IMR-90 (cell line): ENCODE data around the gene SOD2. TPM values are rescaled to one million over a fixed set of nuclear protein-coding genes. Genes with fewer than 3 reads are reported as not detected.

Experiments
- ATAC-seq: fragments of 200-7000 bp; cut with Tn5 transposase; 2 replicates; pipeline ENCODE4 v1.9.1; 2020; ENCODE audit warnings: low read depth, mild to moderate bottlenecking, moderate library complexity
- BruUV-seq: library from RNA; stranded (reverse); fragments of 400-500 nt; replicated peaks from 2 replicates; lab custom pipeline; 2021; lab: Mats Ljungman, UMichigan
- CTCF ChIA-PET: fragments of 300-600 bp; formaldehyde crosslinking; extraction: SDS; loops from one replicate; lab custom pipeline; 2021; ENCODE audit warnings: antibody characterized with exemption; lab: Yijun Ruan, JAX
- POLR2A ChIA-PET: fragments of 300-600 bp; sonication (Branson Sonifier 250); formaldehyde crosslinking; loops from one replicate; lab custom pipeline; 2022; ENCODE audit warnings: antibody characterized with exemption; ENCODE audit not compliant: unreplicated experiment; lab: Charles Lee
- DNase-seq: peaks from one replicate; pipeline ENCODE4 v3.0.0; 2013
- H2AFZ ChIP-seq: replicated peaks from 2 replicates; pipeline ENCODE3; 2013; ENCODE audit warnings: low read length, mild to moderate bottlenecking; ENCODE audit not compliant: poor library complexity
- H2AK5ac ChIP-seq: 2 replicates; pipeline ENCODE4 v1.6.1; 2013; ENCODE audit warnings: low read depth, low read length, inconsistent platforms
- H2AK9ac ChIP-seq: replicated peaks from 2 replicates; pipeline ENCODE3; 2013; ENCODE audit warnings: mild to moderate bottlenecking, low read depth, low read length, moderate library complexity; ENCODE audit not compliant: poor library complexity
- H2BK120ac ChIP-seq: 2 replicates; pipeline ENCODE4 v1.6.1; 2013; ENCODE audit warnings: low read depth, low read length, inconsistent platforms
- H2BK15ac ChIP-seq: 3 replicates; pipeline ENCODE4 v1.6.1; 2013; ENCODE audit warnings: low read depth, low read length, inconsistent platforms
- H2BK20ac ChIP-seq: 2 replicates; pipeline ENCODE4 v1.6.1; 2013; ENCODE audit warnings: low read depth, mild to moderate bottlenecking, inconsistent platforms, low read length, moderate library complexity
- H2BK5ac ChIP-seq: 2 replicates; pipeline ENCODE4 v1.6.1; 2013; ENCODE audit warnings: mild to moderate bottlenecking, low read depth, low read length, inconsistent platforms; ENCODE audit not compliant: poor library complexity, severe bottlenecking
- H3K14ac ChIP-seq: replicated peaks from 2 replicates; pipeline ENCODE4 v1.6.1; 2013; ENCODE audit warnings: low read depth, low read length, inconsistent platforms
- H3K18ac ChIP-seq: 2 replicates; pipeline ENCODE4 v1.6.1; 2013; ENCODE audit warnings: low read depth, low read length, control low read depth
- H3K23ac ChIP-seq: 2 replicates; pipeline ENCODE4 v1.6.1; 2013; ENCODE audit warnings: low read depth, low read length, inconsistent platforms
- H3K27ac ChIP-seq: 2 replicates; pipeline ENCODE4 v1.5.1; 2013; ENCODE audit warnings: mild to moderate bottlenecking, control low read depth, low read length; ENCODE audit not compliant: insufficient read depth
- H3K27me3 ChIP-seq: 2 replicates; pipeline ENCODE4 v1.6.1; 2013; ENCODE audit warnings: low read length; ENCODE audit not compliant: control insufficient read depth, insufficient read depth
- H3K36me3 ChIP-seq: 2 replicates; pipeline ENCODE4 v1.6.1; 2013; ENCODE audit warnings: low read length, mixed read lengths; ENCODE audit not compliant: control insufficient read depth, insufficient read depth
- H3K4ac ChIP-seq: 2 replicates; pipeline ENCODE4 v1.6.1; 2013; ENCODE audit warnings: low read depth, low read length, inconsistent platforms
- H3K4me1 ChIP-seq: 2 replicates; pipeline ENCODE4 v1.6.1; 2013; ENCODE audit warnings: low read length, mixed read lengths; ENCODE audit not compliant: control insufficient read depth, insufficient read depth
- H3K4me2 ChIP-seq: 2 replicates; pipeline ENCODE4 v1.6.1; 2013; ENCODE audit warnings: low read depth, mild to moderate bottlenecking, control low read depth, low read length, moderate library complexity
- H3K4me3 ChIP-seq: 2 replicates; pipeline ENCODE4 v1.5.1; 2013; ENCODE audit warnings: low read depth, mild to moderate bottlenecking, control low read depth, low read length, moderate library complexity; ENCODE audit not compliant: insufficient read depth
- H3K56ac ChIP-seq: 2 replicates; pipeline ENCODE4 v1.6.1; 2013; ENCODE audit warnings: low read length, inconsistent platforms; ENCODE audit not compliant: insufficient read depth; ENCODE audit errors: extremely low read depth
- H3K79me1 ChIP-seq, 2 experiments: 2 replicates each; pipeline ENCODE4 v1.6.1; 2013; ENCODE audit warnings: low read length in 2 of 2, inconsistent platforms in 1 of 2, low read depth in 1 of 2
- H3K9ac ChIP-seq: 2 replicates; pipeline ENCODE4 v1.6.1; 2013; ENCODE audit warnings: low read depth, low read length, control low read depth
- H3K9me1 ChIP-seq: 2 replicates; pipeline ENCODE4 v1.6.1; 2013; ENCODE audit warnings: low read length, inconsistent platforms; ENCODE audit not compliant: insufficient read depth
- H3K9me3 ChIP-seq: 2 replicates; pipeline ENCODE4 v1.6.1; 2013; ENCODE audit warnings: low read length; ENCODE audit not compliant: control insufficient read depth, insufficient read depth
- H4K20me1 ChIP-seq: 2 replicates; pipeline ENCODE4 v1.6.1; 2013; ENCODE audit warnings: low read length, inconsistent platforms; ENCODE audit not compliant: insufficient read depth
- H4K5ac ChIP-seq: 2 replicates; pipeline ENCODE4 v1.6.1; 2013; ENCODE audit warnings: mild to moderate bottlenecking, low read depth, low read length, control low read depth
- H4K8ac ChIP-seq, 2 experiments: 2 replicates each; pipeline ENCODE4 v1.6.1; 2013; ENCODE audit warnings: low read depth in 2 of 2, low read length in 2 of 2, control low read depth in 1 of 2, inconsistent platforms in 1 of 2
- H4K91ac ChIP-seq: 2 replicates; pipeline ENCODE4 v1.6.1; 2013; ENCODE audit warnings: low read depth, low read length, inconsistent platforms; ENCODE audit not compliant: insufficient read depth
- NFE2L2 ChIP-seq: fragments of 150-350 bp; IDR thresholded peaks from 2 replicates; pipeline ENCODE4 v1.6.1; 2016; ENCODE audit warnings: low read depth, mild to moderate bottlenecking, low read length
- RCOR1 ChIP-seq: IDR thresholded peaks from 2 replicates; pipeline ENCODE4 v1.6.1; 2012; ENCODE audit warnings: mild to moderate bottlenecking, low read length, improper control_type of control experiment; ENCODE audit not compliant: insufficient replicate concordance
- SMC3 ChIP-seq: fragments of 150-350 bp; IDR thresholded peaks from 2 replicates; pipeline ENCODE4 v1.6.1; 2016; ENCODE audit warnings: low read depth, mild to moderate bottlenecking, antibody characterized with exemption, low read length, moderate library complexity
- WGBS, 2 experiments: methylation state at CpG; one replicate each; pipeline versions ENCODE4 v1.1.5 to v1.1.7; 2013; ENCODE audit warnings: missing lambda C conversion rate in 2 of 2; ENCODE audit not compliant: insufficient read length in 1 of 2; ENCODE audit errors: extremely low coverage in 2 of 2; 5-methylcytosine and 5-hydroxymethylcytosine counted together
- dilution Hi-C: fragments of 300-500 bp; cut with HindIII; formaldehyde crosslinking; loops from one replicate; pipeline ENCODE4 v1.14.3; 2018; ENCODE audit warnings: low sequenced_read_pairs; ENCODE audit not compliant: unreplicated experiment
- in situ Hi-C: fragments of 300-500 bp; cut with MboI; formaldehyde crosslinking; loops from 3 replicates; pipeline ENCODE4 v1.14.3; 2019; ENCODE audit warnings: low sequenced_read_pairs, inconsistent platforms, mixed read lengths
- intact Hi-C: fragments of 100-400 bp; cut with micrococcal nuclease; formaldehyde crosslinking; loops from 2 replicates; pipeline ENCODE4 v1.10.0; 2022
- polyA plus RNA-seq, 3 experiments: library from polyadenylated mRNA; depleted of rRNA; stranded (reverse); fragments of >200 nt; gene quantifications; 2 replicates each; pipeline ENCODE4 v1.2.3, GENCODE V29; 2012; ENCODE audit warnings: low replicate concordance in 1 of 3
- total RNA-seq: library from RNA; depleted of rRNA; stranded (reverse); fragments of >200 nt; gene quantifications from 2 replicates; pipeline ENCODE4 v1.2.3, GENCODE V29; 2012

SOD2 gene
- total and polyA plus RNA-seq, 2 of the 4 experiments (the other 2 are of a cell fraction), result 173 to 243 TPM

GRCh38 chr6:159695984-159696383 is 2.9 kb upstream of the SOD2 start:
- peaks cover 9% of the 10 kb centered on the region for H3K4me1 ChIP-seq
- dilution Hi-C loops, result no loop called here
- ChIA-PET CTCF (no interaction called here), POLR2A (no interaction called here)
- peak; percentile 91 for DNase-seq
- in situ Hi-C loops, result loop anchor here (10.0 to 25.0 kb wide), 2 partner anchors 69 to 266 kb away; partner anchors contain the start of genes ACAT2 and IGF2R
- H3K4ac ChIP-seq, result peak overlapping the region; percentile 58
- H3K4me2 ChIP-seq, result no peak overlapping the region
- H3K36me3 ChIP-seq, result peaks cover 6% of the 10 kb centered on the region; the same call in 1 of the 2 replicates
- H3K27me3 ChIP-seq, result no peaks in the 10 kb centered on the region
- TF ChIP-seq SMC3 (no peak), RCOR1 (peak; percentile 42), NFE2L2 (no peak)
- no peak overlapping the region for H2AFZ ChIP-seq
- intact Hi-C loops, result no loop called here
- no peak overlapping the region for H4K5ac ChIP-seq
- ATAC-seq, result peak; percentile 8; the same call in 1 of the 2 replicates
- peak overlapping the region; percentile 15 for H2AK9ac ChIP-seq
- H3K56ac ChIP-seq, result no peak overlapping the region
- no peak overlapping the region for H2AK5ac ChIP-seq
- no peak overlapping the region for H4K91ac ChIP-seq
- H4K20me1 ChIP-seq, result peaks cover 11% of the 10 kb centered on the region
- H3K9me3 ChIP-seq, result peaks cover 2% of the 10 kb centered on the region
- H2BK120ac ChIP-seq, result peak overlapping the region; percentile 69
- H3K79me1 ChIP-seq, result peaks cover 14 to 54% of the 10 kb centered on the region in 2 experiments; a peak in 3 of 4 replicates
- H4K8ac ChIP-seq, result 0 out of 4 replicates have a peak overlapping the region, but pooled peaks of 1 of the 2 experiments have one; percentile 24
- peak overlapping the region; percentile 56 for H2BK5ac ChIP-seq
- peaks cover 26% of the 10 kb centered on the region for H3K9me1 ChIP-seq
- H3K27ac ChIP-seq, result no peak overlapping the region
- WGBS, 2 experiments, result no CpG with 5 or more reads among the region's 2 CpGs
- H3K14ac ChIP-seq, result peak overlapping the region; percentile 62; the same call in 1 of the 2 replicates
- no peak overlapping the region; the same call in 2 of the 3 replicates for H2BK15ac ChIP-seq
- no peak overlapping the region; the same call in 1 of the 2 replicates for H3K18ac ChIP-seq
- no peak overlapping the region for H2BK20ac ChIP-seq
- 0 out of 2 replicates have a peak overlapping the region, but pooled peaks have one; percentile 2 for H3K23ac ChIP-seq
- no TSS peak for BruUV-seq
- H3K9ac ChIP-seq, result no peak overlapping the region
- no peak overlapping the region for H3K4me3 ChIP-seq
